GM19324 (cell line): ENCODE data around the gene POMZP3.
"Not testable (repeated sequence)": the region's sequence is repeated elsewhere in the genome, so short reads cannot be mapped to it uniquely, and the experiment has no call there.

Experiments
- ATAC-seq: cut with Tn5 transposase; IDR thresholded peaks from one replicate; pipeline ENCODE4 v1.9.1; 2021; ENCODE audit warnings: mild to moderate bottlenecking, moderate library complexity; ENCODE audit not compliant: unreplicated experiment, low FRiP score

The POMZP3 gene

DNA sequence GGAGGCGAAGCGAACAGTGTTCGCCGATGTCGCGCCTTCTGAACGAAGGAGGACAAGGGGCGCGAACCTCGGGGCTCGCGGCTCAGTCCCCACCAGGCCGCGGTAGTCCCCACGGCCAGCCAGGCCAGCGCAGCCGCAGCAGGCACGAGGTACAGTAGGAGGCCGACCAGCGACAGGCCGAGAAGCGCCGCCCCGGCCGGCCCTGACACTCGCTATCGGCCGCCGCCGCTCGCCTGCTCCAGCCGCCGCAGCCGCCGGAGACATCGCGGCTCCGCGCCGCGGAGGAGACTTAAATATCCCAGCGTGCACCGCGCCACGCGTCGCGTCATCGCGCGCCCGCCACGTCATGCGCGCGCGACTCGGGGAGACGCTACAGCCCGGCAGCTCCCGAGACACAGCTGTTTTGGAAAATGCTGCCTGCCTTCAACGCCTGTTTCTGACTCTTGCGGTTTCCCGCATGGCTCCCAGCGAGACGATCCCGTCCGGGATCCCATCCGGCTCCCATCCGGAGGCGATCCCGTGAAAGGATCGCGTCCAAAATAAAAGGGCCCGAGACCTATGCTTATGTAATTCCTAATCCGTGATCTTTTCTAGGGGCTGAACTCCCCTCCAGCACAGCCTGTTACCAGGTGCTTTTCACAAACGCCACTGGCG, at the start of gene POMZP3:
POMZP3 (minus strand) TSS at position 291 of the 654 bp plus-strand sequence. CDS start 1,215 bp downstream, outside the sequence.
- peak; percentile 92 for ATAC-seq

DNA sequence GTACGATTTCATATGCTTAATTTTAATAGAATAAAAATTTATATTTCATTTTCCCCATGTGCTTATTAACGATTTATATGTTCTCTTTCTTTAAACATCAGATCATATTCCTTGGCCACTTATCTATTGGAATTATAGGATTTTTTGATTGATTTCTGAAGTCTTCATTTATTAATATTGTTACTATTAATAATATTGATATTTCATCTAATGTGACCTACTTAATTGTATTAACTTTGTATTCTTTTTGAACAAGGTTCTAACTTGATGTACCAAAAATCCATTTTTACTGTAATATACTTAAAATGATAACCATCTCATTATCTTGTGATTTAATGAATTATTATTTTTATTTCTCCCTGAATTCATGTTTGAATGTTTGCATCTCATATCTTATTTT, 48.7 kb upstream of the POMZP3 start:
- not testable (repeated sequence) for ATAC-seq

DNA sequence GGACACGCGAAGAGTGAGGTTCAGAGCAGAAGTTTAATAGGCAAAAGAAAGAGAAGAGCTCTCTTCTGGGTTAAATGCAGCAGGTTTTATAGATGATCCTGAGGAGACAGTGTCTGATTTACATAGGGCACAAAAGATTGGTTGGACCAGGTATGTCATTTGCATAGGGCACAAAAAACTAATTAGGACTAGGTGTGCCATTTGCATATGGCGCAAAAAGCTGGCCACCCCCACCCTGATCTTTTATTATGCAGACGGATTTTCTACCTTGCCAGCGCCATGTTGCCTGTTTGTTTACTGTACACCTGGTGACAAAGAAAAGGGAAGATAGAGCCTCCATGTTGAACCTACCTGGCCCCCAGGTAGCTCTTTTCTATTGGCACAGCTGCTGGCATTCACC, 46.3 kb upstream of the POMZP3 start:
- ATAC-seq: not testable (repeated sequence)

DNA sequence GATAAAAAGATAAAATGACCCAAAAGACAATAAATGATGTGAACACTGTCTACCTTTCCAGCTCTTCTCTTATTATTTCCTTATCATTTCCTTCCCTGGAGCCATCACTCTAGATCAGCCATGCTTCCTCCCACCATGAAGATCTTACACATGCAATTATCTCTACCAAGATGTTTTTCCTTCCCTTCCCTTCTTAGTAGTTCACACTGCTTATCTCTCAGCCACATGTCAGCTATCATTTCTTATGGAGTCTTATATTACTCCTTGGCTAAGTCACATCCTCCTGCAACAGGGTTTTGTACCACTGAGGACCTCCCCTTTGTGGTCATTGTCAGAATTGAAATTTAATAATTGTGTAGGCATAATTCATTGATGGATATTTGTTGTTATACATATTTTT, 32.1 kb upstream of the POMZP3 start:
- ATAC-seq: not testable (repeated sequence)

DNA sequence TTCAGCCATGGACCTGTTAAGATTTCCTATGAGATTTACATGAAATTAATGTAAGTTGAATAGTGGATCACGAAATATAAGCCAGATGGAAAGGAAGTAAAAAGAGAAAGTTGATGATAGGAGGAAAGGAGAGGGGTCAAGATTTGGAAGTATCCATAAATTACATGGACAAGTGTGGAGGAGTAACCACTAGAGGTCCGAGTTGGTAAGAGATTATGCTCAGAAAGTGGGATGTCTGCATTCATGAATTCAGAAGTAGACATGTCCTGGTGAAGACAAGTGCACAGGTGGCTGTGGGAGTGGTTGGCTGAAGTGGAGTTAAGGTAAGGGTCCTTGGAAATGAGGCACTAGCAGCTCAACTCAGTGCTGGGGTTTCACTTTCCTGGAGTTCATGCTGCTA, 29.3 kb upstream of the POMZP3 start:
- not testable (repeated sequence) for ATAC-seq

DNA sequence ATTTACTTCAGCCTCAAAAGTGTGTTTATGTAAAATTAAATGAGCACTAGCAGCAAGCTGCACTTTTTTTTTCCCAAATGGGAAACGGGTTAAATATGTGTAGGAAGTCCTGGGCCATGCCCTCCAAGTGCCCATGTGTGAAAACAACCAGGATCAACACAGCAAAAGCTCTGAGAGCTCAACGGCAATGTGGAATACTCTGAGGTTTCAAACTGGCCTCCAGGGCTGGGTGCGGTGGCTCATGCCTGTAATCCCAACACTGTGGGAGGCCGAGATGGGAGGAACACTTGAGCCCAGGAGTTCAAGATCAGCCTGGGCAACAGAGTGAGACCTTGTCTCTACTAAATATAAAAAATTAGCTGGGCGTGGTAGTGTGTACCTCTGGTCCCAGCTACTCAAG, 15.5 kb upstream of the POMZP3 start:
- not testable (repeated sequence) for ATAC-seq

DNA sequence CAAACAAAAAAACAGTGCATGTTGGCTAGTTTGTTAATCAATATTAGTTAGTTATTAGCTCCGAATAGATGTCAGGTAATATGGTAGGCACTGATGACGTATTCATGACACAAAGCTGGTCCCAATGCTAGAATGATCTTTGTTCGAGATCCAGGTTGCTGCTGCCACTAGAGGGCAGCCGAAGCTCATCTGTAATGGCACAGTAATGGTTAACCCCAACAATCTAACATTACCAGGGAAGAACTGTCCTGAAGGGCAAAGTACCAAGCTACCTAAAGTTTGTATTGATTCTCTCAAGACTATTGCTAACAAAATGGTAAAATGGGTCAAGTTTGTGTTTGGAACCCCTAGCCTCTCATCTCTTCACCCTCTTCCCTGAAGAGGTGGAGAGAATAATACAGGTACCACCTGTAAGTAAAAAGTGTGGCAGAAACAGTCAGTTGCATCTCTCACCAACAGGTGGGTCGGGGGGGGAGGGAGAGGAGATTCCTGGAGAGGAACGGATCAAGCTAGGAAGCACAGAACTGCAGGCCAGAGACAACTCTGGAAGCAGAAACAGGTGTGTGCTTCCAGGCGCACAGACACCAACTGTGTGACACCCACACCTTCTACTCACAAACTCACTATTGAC, 10.1 kb upstream of the POMZP3 start:
- ATAC-seq: peak; percentile 71

DNA sequence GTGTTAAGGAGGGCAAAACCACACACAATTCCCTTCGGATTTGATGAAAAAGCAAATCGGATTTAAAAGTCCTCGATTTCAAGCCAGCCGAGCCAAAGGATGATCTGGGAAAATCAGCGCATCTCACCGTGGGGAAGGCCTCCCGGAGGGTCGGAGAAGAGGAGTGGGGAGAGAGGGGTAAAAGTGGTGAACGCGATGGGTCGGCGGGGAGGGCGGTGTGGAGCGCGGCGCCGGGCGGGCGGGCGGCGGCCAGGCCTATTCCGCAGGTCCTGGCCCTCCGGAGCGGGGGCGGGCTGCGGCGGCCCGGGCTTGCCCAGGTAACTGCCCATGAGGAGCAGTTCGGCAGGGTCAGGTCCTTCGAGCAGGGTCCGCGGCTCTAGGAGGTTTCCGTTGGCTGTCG, 498 bp downstream of the POMZP3 start:
- not testable (repeated sequence) for ATAC-seq

DNA sequence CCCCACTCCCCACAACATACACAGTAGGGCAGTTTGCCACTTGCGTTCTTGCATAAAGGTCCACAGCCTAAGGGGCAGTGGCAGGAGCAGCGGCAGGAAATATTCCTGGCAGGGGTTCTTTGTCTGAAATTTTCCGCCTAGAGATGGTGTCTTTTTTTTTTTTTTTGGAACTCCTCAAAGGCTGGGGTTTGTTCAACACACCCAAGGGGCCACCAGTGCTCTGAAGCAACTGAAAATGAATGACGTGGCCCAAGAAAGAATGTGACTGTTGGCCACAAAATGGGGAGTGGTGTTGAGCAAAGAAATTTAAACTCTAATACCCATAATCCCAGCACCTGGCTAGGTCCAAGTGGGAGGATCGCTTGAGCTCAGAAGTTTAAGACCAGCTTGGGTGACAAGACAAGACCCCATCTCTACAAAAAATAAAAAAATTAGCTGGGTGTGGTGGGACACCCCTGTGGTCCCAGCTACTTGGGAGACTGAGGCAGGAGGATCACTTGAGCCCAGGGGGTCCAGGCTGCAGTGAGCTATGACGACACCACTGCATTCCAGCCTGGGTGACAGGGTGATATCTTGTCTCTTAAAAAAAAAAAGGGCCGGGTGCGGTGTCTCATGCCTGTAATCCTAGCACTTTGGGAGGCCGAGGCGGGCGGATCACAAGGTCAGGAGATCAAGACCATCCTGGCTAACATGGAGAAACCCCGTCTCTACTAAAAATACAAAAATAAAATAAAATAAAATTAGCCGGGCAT, 7.5 kb downstream of the POMZP3 start:
- not testable (repeated sequence) for ATAC-seq

DNA sequence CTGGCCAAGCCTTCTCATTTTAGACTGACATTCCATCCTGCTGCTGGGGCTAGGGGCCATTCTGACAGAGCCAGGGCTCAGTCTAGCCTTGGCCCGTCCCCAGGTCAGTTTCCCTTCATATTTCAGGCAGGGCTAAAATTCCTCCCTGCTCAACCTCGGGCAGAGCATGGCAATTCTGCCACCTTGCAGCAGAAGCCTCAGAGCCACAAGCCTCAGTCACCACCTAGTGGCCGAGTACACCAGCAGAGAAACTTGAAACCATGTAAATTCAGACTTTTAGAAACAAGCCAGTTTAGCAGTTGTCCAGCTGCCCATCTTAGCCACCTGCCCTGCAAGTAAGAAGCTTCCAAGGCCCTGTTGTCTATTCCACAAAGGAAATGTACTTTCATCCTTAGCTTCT, 13.3 kb downstream of the POMZP3 start:
- ATAC-seq: not testable (repeated sequence)

DNA sequence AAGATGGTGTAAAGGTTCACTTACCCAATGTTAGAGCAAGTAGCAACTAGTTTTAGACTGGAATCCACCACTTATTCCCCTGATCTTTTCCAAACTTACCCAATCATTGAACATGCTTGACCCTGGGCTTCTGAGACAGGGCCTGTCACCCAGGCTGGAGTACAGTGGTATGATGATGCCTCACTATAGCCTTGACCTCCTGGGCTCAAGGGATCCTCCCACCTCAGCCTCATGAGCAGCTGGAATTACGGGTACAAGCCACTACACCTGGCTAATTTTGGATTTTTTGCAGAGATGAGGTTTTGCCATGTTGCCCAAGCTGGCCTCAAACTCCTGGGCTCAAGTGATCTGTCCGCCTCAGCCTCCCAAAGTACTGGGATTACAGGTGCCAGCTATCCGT, 14.8 kb downstream of the POMZP3 start:
- ATAC-seq: not testable (repeated sequence)

DNA sequence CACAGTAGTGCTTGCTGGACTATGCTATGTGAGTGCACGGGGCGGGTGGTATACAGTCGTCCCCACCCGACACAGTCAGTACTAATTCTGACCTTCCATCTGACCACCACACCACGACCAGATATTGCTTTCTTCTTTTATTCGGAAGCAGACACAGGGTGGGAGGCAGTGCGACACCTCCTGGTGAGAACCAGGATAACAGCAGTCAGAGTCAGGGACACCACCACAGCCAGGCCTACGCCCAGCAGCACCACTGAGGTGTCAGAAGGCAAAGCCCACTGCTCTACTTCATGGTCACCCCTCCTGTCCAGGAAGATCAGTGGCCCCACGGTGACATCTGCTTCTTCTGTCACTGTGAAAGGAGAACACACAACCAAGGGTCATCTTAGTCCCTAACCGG, 17.2 kb downstream of the POMZP3 start:
- peak; percentile 54 for ATAC-seq

DNA sequence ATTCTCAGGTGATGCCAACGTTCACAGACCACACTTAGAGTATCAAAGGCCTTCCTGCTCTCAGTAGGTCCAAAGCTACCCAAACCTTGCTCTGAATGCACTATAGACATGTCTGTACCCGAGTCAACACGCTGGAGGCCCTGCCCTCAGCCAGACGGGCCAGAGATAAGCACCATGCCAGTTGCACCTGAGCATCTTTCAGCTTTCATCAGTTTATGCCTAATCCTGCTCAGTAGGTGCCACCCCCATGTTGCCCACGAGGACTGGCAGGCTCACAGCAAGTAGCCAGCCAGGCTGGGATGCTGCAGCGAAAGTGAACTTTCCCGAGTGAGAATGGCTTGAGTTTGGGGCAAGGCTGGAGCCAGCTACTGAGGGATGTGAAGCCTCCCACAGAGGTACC, 18.6 kb downstream of the POMZP3 start:
- ATAC-seq: not testable (repeated sequence)

DNA sequence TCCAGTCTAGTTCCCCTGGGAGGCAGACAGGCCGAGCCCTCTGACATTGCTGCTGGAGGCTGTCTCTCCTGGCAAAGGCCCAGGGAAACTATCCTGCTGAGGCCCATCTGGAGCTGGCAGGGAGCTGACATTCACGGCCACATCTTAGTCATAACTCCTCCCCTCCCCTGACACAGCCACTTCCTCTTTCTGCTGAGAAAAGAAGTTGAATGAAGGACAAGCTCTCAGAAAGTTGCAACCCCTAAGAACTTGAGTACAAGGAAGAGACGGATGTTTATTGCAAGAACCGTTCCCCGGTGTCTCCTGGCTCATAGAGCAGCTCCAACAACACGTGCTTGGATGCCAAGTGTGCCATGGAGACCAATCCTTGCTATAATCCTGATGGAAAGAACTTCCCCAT, 21.1 kb downstream of the POMZP3 start:
- ATAC-seq: peak; percentile 89

DNA sequence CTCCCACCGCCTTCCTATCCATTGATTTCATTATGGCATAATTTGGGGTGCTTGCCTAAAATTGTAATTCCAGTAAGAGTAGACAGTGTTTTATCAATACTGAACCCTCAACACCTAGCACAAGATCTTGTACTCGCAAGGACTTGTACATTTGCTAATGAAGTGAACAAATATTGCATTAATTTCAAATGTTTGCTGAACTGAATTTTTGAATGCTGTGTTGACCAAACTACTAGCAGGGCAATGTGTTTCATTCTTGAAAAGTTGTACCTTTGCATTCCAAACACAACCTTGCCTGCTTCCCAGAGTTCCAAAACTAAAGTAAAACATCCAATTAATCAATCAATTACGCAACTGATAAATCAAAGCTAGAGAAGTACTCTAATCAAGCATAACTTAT, 26.4 kb downstream of the POMZP3 start:
- not testable (repeated sequence) for ATAC-seq

DNA sequence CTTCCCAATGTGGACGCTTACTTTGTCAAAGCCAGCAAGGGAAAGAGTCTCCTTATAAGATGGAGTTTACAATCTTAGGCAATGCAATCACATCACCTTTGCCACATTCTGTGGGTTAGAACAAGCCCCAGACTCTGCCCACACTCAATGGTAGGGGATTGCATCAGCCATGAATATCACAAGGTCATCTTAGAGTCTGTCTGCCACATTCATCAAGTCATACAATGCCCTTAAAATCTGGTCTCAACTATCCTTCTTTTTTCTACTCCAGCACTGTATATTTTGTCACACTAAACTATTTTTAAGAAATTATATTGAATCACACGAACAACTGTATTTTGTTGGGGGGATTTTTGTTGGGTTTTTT, 27.0 kb downstream of the POMZP3 start:
- ATAC-seq: not testable (repeated sequence)

DNA sequence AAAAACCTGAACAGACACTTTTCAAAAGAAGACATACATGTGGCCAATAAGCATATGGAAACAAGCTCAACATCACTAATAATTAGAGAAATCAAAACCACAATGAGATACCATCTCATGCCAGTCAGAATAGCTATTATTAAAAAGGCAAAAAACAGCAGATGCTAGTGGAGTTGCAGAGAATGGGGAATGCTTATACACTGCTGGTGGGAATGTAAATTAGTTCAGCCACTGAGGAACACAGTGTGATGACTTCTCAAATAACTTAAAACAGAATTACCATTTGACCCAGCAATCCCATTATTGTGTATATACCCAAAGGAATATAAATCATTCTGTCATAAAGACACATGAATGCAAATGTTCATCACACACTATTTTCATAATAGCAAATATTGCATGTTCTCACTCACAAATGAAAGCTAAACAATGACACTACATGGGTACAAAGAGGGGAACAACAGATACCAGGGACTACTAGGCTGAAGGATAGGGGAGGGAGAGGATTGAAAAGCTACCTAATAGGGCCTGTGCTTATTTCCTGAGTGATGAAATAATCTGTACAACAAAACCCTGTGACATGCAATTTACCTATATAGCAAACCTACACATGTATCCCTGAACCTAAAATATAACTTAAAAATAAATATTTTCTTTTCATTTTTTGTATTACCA, 28.4 kb downstream of the POMZP3 start:
- ATAC-seq: not testable (repeated sequence)

DNA sequence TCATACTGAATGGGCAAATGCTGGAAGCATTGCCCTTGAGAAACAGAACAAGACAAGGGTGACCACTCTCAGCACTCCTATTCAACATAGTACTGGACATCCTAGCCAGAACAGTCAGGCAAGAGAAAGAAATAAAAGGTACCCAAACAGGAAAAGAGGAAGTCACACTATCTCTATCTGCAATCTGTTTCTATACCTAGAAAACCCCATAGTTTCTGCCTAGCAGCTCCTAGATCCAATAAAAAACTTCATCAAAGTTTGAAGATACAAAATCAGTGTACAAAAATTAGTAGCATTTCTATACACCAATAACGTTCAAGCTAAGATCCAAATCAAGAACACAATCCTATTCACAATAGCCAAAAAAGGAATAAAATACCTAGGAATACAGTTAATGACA, 29.8 kb downstream of the POMZP3 start:
- ATAC-seq: not testable (repeated sequence)

DNA sequence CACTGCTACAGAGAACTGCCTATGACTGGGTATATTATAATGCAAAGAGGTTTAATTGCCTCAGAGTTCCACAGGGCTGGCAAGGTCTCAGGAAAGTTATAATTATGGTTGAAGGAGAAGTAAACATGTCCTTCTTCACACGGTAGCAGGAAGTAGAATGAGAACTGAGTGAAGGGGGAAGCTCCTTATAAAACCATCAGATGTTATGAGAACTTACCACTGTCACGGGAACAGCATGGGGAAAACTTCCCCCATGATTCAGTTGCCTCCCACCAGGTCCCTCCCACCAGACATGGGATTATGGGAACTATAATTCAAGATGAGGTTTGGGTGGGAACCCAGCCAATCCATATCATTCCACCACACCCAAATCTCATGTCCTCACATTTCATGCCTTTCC, 34.4 kb downstream of the POMZP3 start:
- ATAC-seq: not testable (repeated sequence)

DNA sequence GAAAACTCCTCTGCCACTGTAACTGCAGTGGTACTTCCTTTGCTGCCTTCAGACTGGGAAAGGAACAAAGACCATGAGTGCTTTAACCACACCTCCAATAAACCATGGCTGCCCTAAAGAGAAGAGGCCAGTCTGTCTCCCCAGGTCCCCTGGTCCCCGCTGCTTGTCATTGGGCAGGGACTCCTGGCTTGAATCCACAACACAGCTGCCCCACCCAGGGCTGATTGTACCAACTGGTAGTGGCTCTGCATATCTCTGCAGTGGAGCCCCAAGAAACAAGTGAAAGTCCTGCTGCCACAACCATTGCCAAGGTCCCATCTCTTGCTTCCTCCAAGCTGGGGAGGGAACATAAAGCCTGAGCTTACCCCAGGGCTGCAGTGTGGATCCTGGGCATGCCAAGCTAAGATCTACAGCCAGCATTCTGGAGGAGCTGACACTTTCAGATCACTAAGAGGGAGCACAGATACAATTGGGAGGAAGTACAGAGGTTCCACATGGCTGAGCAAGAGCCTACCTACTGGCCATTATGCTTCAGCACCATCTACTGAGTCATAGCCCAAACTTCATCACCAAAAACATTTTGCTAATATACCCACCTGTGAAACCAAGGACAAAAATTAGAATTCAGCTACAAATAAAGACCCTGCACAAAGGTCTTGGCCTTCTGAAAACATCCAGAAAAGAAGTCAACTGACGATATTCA, 35.3 kb downstream of the POMZP3 start:
- ATAC-seq: peak; percentile 73
